SJCRH30 (cell line): ENCODE results near the gene SMOC1. TPM values are rescaled to one million over a fixed set of nuclear protein-coding genes. Genes with fewer than 3 reads are reported as not detected.
A peak's percentile ranks its signal among the peaks of the same experiment; 100 is the strongest.

Source experiments
- DNase-seq, 2 experiments: peaks; one replicate each; pipeline ENCODE4 v3.0.0-alpha.2; 2015 to 2020
- H3K27ac ChIP-seq: fragments of 250-450 bp; sonication (Bioruptor Pico); 2 replicates; pipeline ENCODE4 v1.5.1; 2020; ENCODE audit warnings: mild to moderate bottlenecking, moderate library complexity
- H3K27me3 ChIP-seq: fragments of 250-450 bp; sonication (Bioruptor Pico); 2 replicates; pipeline ENCODE4 v1.5.1; 2020; ENCODE audit warnings: mild to moderate bottlenecking, moderate library complexity
- H3K36me3 ChIP-seq: fragments of 250-450 bp; sonication (Bioruptor Pico); 2 replicates; pipeline ENCODE4 v1.5.1; 2020; ENCODE audit warnings: mild to moderate bottlenecking, moderate library complexity
- H3K4me1 ChIP-seq: fragments of 250-450 bp; sonication (Bioruptor Pico); 2 replicates; pipeline ENCODE4 v1.5.1; 2020; ENCODE audit warnings: mild to moderate bottlenecking, moderate library complexity
- H3K4me3 ChIP-seq: fragments of 250-450 bp; sonication (Bioruptor Pico); 2 replicates; pipeline ENCODE4 v1.5.1; 2020; ENCODE audit warnings: mild to moderate bottlenecking, moderate library complexity
- H3K9me3 ChIP-seq: fragments of 250-450 bp; sonication (Bioruptor Pico); replicated peaks from 2 replicates; pipeline ENCODE4 v1.5.1; 2020; ENCODE audit warnings: mild to moderate bottlenecking, moderate library complexity
- total RNA-seq: library from RNA; depleted of rRNA; stranded (reverse); fragments of >200 nt; shearing (Covaris generic); gene quantifications from 2 replicates; pipeline ENCODE4 v1.2.3, GENCODE V29; 2014

The SMOC1 gene
- total RNA-seq, 1 experiment from 2014 or later = 15.6 TPM

GRCh38 chr14:69853774-69854173, 25.4 kb upstream of the SMOC1 start:
- H3K27ac ChIP-seq = no peak overlapping the region
- DNase-seq = peak in 1 of 2 experiments; percentile 27
- H3K4me1 ChIP-seq = peaks cover 21% of the 10 kb centered on the region
- H3K36me3 ChIP-seq = no peaks in the 10 kb centered on the region
- no peaks in the 10 kb centered on the region for H3K27me3 ChIP-seq
- no peak overlapping the region for H3K4me3 ChIP-seq
- no peaks in the 10 kb centered on the region for H3K9me3 ChIP-seq

GRCh38 chr14:69854598-69854997, 24.6 kb upstream of the SMOC1 start:
- H3K27me3 ChIP-seq = no peaks in the 10 kb centered on the region
- H3K27ac ChIP-seq = no peak overlapping the region
- H3K4me3 ChIP-seq = no peak overlapping the region
- H3K36me3 ChIP-seq = no peaks in the 10 kb centered on the region
- H3K9me3 ChIP-seq = no peaks in the 10 kb centered on the region
- no peak for DNase-seq
- H3K4me1 ChIP-seq = peaks cover 12% of the 10 kb centered on the region

- no peaks in the 10 kb centered on the region for H3K27me3 ChIP-seq
- H3K36me3 ChIP-seq = no peaks in the 10 kb centered on the region
- H3K27ac ChIP-seq = no peak overlapping the region
- H3K4me1 ChIP-seq = peaks cover 11% of the 10 kb centered on the region
- no peak for DNase-seq
- no peak overlapping the region for H3K4me3 ChIP-seq
- no peaks in the 10 kb centered on the region for H3K9me3 ChIP-seq
Observed at GRCh38 chr14:69855180-69855832, 23.9 kb upstream of the SMOC1 start.

GRCh38 chr14:69858801-69859200, 20.4 kb upstream of the SMOC1 start:
- H3K27me3 ChIP-seq = no peaks in the 10 kb centered on the region
- peaks cover 4% of the 10 kb centered on the region; the same call in 1 of the 2 replicates for H3K4me1 ChIP-seq
- no peak overlapping the region for H3K27ac ChIP-seq
- H3K4me3 ChIP-seq = no peak overlapping the region
- H3K9me3 ChIP-seq = no peaks in the 10 kb centered on the region
- no peak for DNase-seq
- no peaks in the 10 kb centered on the region for H3K36me3 ChIP-seq

- H3K27ac ChIP-seq = no peak overlapping the region
- H3K9me3 ChIP-seq = no peaks in the 10 kb centered on the region
- peaks cover 4% of the 10 kb centered on the region; the same call in 1 of the 2 replicates for H3K4me1 ChIP-seq
- H3K27me3 ChIP-seq = no peaks in the 10 kb centered on the region
- H3K4me3 ChIP-seq = no peak overlapping the region
- H3K36me3 ChIP-seq = no peaks in the 10 kb centered on the region
- no peak for DNase-seq
Observed at GRCh38 chr14:69859591-69859990, 19.6 kb upstream of the SMOC1 start.

- Histone ChIP-seq H3K27me3 (no peaks in the 10 kb centered on the region), H3K4me1 (peaks cover 4% of the 10 kb centered on the region; the same call in 1 of the 2 replicates), H3K36me3 (no peaks in the 10 kb centered on the region), H3K27ac (no peak overlapping the region), H3K9me3 (no peaks in the 10 kb centered on the region), H3K4me3 (no peak overlapping the region)
- peak; percentile 37 to 60 for DNase-seq
Observed at GRCh38 chr14:69860221-69860620, 19.0 kb upstream of the SMOC1 start.

GRCh38 chr14:69861025-69861569, 18.1 kb upstream of the SMOC1 start:
- H3K4me3 ChIP-seq = no peak overlapping the region
- no peaks in the 10 kb centered on the region for H3K9me3 ChIP-seq
- no peak for DNase-seq
- H3K27ac ChIP-seq = no peak overlapping the region
- H3K4me1 ChIP-seq = peaks cover 4% of the 10 kb centered on the region; the same call in 1 of the 2 replicates
- H3K27me3 ChIP-seq = no peaks in the 10 kb centered on the region
- H3K36me3 ChIP-seq = no peaks in the 10 kb centered on the region

- H3K4me3 ChIP-seq = no peak overlapping the region
- H3K27me3 ChIP-seq = no peaks in the 10 kb centered on the region
- peaks cover 4% of the 10 kb centered on the region; the same call in 1 of the 2 replicates for H3K4me1 ChIP-seq
- no peaks in the 10 kb centered on the region for H3K9me3 ChIP-seq
- no peak overlapping the region for H3K27ac ChIP-seq
- no peak for DNase-seq
- no peaks in the 10 kb centered on the region for H3K36me3 ChIP-seq
Observed at GRCh38 chr14:69863083-69863482, 16.1 kb upstream of the SMOC1 start.

- H3K36me3 ChIP-seq = no peaks in the 10 kb centered on the region
- no peak for DNase-seq
- H3K27me3 ChIP-seq = no peaks in the 10 kb centered on the region
- H3K4me1 ChIP-seq = peaks cover 2% of the 10 kb centered on the region; the same call in 1 of the 2 replicates
- no peak overlapping the region for H3K4me3 ChIP-seq
- H3K9me3 ChIP-seq = no peaks in the 10 kb centered on the region
- H3K27ac ChIP-seq = no peak overlapping the region
Observed at GRCh38 chr14:69865701-69866365, 13.4 kb upstream of the SMOC1 start.

- no peak for DNase-seq
Observed at GRCh38 chr14:69868363-69868963, 10.8 kb upstream of the SMOC1 start.

GRCh38 chr14:69870613-69871012, 8.6 kb upstream of the SMOC1 start:
- DNase-seq = no peak
- Histone ChIP-seq H3K4me1 (peaks cover 6% of the 10 kb centered on the region; the same call in 1 of the 2 replicates), H3K27me3 (no peaks in the 10 kb centered on the region), H3K9me3 (no peaks in the 10 kb centered on the region), H3K4me3 (no peak overlapping the region), H3K27ac (no peak overlapping the region), H3K36me3 (no peaks in the 10 kb centered on the region)

More at GRCh38 chr14:69868363-69868963, 10.8 kb upstream of the SMOC1 start:
- no peak overlapping the region for H3K27ac ChIP-seq
- H3K36me3 ChIP-seq = no peaks in the 10 kb centered on the region
- H3K4me1 ChIP-seq = peaks cover 6% of the 10 kb centered on the region; the same call in 1 of the 2 replicates
- no peaks in the 10 kb centered on the region for H3K9me3 ChIP-seq
- H3K27me3 ChIP-seq = no peaks in the 10 kb centered on the region
- no peak overlapping the region for H3K4me3 ChIP-seq

GRCh38 chr14:69873877-69874780, 5.1 kb upstream of the SMOC1 start:
- Histone ChIP-seq H3K27me3 (no peaks in the 10 kb centered on the region), H3K4me1 (peaks cover 10% of the 10 kb centered on the region; the same call in 1 of the 2 replicates), H3K4me3 (no peak overlapping the region), H3K27ac (no peak overlapping the region), H3K9me3 (no peaks in the 10 kb centered on the region), H3K36me3 (no peaks in the 10 kb centered on the region)
- DNase-seq = no peak

- Histone ChIP-seq H3K4me1 (peaks cover 14% of the 10 kb centered on the region; the same call in 1 of the 2 replicates), H3K27me3 (no peaks in the 10 kb centered on the region), H3K27ac (no peak overlapping the region), H3K9me3 (no peaks in the 10 kb centered on the region), H3K36me3 (no peaks in the 10 kb centered on the region), H3K4me3 (no peak overlapping the region)
- DNase-seq = no peak
Observed at GRCh38 chr14:69876221-69876847, 2.9 kb upstream of the SMOC1 start.

GRCh38 chr14:69876848-69877306, 2.3 kb upstream of the SMOC1 start:
- H3K27ac ChIP-seq = no peak overlapping the region
- H3K36me3 ChIP-seq = no peaks in the 10 kb centered on the region
- no peaks in the 10 kb centered on the region for H3K27me3 ChIP-seq
- H3K4me1 ChIP-seq = peaks cover 19% of the 10 kb centered on the region
- no peak overlapping the region for H3K4me3 ChIP-seq
- DNase-seq = no peak
- no peaks in the 10 kb centered on the region for H3K9me3 ChIP-seq
